NCI-H345 treated with DMSO at 0.1 percent for 48 hours (cell line): ENCODE measurements around the gene GCM1.

Experiments used
- DNase-seq: peaks from one replicate; lab custom pipeline; 2025; ENCODE audit not compliant: unreplicated experiment; lab: John Stamatoyannopoulos, UW

The GCM1 gene

DNA sequence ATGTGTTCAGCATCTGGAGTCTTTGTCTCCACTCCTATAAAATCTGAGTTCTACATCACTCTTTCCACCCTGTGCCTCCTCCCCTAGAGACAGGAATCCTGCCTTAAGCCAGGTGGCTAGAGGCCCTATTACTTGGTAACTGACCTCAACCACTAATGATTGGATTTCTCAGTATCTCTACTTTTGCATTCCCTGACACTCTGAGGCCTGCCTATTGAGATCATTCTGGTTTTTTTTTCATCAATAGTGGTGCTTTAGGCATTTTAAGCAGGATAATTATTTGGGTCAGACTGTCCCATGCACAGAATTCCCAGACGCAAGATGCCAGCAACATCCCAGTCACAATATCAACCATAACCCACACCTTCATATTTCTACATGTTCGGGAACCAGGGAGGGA is 3.9 kb upstream of the GCM1 start:
- DNase-seq, result no peak

- DNase-seq, result no peak
Measured at GRCh38 chr6:53151676-53152075, 3.0 kb upstream of the GCM1 start.

DNA sequence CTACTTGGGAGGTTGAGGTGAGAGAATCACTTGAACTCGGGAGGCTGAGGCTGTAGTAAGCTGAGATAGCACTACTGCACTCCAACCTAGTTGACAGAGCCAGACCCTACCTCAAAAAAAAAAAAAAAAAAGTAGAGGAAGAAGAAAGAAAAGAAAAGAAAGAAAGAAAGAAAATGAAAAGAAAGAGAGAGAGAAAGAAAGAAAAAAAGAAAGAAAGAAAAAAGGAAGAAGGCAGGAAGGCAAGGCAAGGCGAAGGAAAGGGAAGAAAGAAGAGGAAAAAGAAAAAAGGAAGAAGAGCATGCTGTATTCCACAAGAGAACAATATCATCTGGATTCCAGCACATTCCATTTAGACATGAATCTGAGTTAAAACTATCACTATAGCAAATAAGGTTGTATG is 3.8 kb downstream of the GCM1 start:
- no peak for DNase-seq

- DNase-seq, result no peak
Measured at GRCh38 chr6:53143710-53144109, 4.9 kb downstream of the GCM1 start.

DNA sequence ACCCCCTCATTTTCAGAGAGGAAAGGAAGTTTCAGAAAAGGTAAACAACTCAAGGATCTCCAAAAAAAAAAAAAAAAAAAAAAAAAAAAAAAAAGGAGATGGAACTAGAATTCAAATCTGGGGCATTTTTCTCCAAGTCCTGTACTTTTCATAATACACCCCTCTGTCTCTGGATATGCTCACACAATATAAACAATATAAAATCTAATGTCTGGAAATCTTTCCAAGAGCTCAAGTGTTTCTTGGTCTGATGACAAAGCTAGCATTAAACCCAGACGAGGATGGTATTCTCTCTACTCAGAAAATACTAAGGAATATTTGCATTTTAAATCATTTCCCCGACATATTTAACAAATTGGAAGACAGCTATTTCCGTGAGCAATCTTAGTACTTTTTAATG is 5.8 kb downstream of the GCM1 start:
- DNase-seq, result no peak

GRCh38 chr6:53139841-53140413 is 8.7 kb downstream of the GCM1 start:
- DNase-seq, result no peak

GRCh38 chr6:53136000-53136609 is 12.5 kb downstream of the GCM1 start:
- no peak for DNase-seq

DNA sequence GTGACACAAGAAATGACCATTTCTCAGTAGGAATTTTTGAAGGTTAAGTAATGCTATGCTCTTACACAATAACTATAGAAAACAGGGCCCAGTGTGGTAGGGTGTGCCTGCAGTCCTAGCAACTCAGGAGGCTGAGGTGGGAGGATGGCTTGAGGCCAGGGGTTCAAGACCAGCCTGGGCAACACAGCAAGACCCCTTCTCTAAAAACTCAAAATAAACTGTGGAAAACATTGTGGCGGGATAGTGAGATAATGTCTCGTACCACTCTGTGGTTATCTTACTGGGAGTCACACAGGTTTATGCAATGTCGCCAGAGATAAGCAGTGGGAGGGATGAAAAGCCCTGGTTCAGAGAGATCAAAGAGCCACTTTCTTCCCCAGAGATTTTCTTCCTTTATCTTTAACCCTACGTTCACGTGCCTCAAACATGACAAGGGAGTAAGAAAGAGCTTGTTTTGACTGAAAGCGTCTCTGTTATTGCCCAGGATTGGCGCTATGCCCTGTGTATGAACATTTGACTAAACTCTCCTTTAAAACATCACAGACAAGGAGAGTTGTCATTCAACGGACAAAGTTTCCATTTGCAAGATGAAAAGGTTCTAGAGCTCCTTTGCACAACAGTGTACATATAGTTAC is 13.9 kb downstream of the GCM1 start:
- no peak for DNase-seq

DNA sequence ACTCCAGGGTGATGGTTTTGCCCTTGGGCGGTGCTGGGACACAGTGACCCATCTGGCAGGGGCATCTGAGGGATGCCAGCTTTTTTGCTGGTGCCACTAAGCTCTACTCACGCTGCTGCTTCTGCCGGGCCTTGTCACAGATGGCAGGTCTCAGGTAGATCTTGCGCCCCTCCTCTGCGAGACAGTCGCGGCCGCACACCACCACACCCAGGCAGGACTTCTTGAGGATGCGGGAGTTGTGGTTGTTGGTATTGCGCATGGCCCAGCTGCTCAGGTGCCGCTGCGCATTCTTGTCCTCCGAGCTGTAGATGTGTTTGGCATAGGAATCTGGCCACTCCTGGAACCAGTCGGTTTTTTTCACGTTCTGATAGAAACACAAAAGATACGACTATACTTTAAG is 14.7 kb downstream of the GCM1 start:
- no peak for DNase-seq

- no peak for DNase-seq
Measured at GRCh38 chr6:53130569-53131290, 17.9 kb downstream of the GCM1 start.

- DNase-seq, result no peak
Measured at GRCh38 chr6:53128842-53129241, 19.8 kb downstream of the GCM1 start.

GRCh38 chr6:53125276-53125675 is 23.4 kb downstream of the GCM1 start:
- no peak for DNase-seq

- DNase-seq, result no peak
Measured at GRCh38 chr6:53124131-53124800, 24.4 kb downstream of the GCM1 start.

DNA sequence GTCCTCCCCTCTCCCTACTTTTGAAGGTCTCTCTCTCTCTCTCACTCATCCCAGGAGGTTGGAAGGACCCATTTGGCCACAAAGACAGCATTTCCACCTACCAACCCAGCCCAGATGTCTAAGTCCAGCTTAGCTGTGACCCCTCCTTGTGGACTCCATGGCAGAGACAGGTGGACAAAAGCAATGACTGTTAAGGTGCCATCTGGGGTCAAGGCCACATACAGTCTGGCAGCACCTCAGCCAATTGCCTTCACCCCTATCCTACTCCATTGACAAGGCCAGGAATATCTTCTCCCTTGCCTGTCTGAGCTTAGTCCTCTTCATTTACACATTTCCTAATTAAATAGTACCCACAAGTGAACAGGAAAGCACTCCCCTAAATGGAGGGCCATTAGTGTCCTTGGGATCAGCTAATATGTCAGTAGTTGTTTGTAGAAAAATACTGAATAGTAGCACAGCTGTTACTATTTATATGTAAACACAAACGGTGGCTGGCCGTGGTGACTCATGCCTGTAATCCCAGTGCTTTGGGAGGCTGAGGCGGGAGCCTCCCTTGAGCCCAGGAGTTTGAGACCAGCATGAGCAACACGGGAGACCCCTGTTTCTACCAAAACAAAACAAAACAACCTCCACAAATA is 28.8 kb downstream of the GCM1 start:
- DNase-seq, result no peak

DNA sequence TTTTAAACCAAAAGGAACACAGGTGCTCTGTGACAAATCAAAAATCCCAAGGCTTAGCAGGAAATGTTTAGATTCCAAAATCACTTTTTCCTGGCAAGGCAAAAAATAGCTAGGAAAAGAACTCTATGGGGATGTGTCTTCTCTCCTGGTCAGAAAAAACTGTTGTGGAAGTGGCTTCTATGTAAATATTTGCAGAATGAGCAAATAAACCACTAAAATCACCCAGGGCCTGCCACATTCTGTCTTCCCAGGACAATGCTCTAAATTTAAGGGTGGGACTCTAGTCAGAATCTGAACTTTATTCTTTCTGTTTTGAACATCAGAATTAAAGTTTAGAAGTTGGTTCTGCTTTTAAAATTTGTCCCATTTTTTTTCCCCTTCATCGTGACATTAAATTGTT is 29.3 kb downstream of the GCM1 start:
- DNase-seq, result no peak

- DNase-seq, result no peak
Measured at GRCh38 chr6:53115741-53116140, 32.9 kb downstream of the GCM1 start.

DNA sequence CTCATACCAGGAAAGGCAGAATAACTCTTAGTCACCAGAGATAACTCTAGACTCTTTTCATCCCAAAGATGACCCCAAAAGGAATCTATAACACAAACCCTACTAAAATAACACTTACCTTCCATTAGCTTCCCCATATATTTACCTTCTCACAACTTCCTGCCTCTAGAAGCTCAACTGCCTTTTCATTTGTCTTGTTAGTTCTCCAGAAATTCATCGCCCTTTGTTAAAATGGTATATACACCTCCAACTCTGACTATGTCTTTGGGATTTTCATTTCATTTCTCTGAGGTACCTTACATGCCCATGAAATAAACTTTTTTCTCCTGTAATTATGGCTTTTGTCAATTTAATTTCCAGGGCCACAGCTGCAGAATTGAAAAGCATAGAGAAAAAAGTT is 33.5 kb downstream of the GCM1 start:
- DNase-seq, result no peak

DNA sequence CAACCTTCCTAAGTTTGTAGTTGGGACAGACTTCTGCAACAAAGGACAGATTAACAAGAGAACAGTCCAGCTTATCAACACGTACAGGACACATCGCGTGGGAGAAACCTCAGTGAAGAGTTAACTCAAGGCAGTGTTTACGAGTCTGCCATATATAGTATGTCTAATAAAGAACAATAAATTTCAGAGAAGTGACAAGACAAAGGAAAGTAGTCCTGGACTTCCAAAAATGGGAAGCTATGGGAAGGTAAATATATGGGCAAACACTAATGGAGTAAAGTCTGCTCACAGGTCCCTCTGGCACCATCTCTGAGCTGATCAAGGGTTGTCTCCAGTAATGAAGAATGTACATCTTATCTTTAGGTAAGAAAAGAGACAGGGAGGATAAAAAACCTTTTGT is 34.9 kb downstream of the GCM1 start:
- no peak for DNase-seq

DNA sequence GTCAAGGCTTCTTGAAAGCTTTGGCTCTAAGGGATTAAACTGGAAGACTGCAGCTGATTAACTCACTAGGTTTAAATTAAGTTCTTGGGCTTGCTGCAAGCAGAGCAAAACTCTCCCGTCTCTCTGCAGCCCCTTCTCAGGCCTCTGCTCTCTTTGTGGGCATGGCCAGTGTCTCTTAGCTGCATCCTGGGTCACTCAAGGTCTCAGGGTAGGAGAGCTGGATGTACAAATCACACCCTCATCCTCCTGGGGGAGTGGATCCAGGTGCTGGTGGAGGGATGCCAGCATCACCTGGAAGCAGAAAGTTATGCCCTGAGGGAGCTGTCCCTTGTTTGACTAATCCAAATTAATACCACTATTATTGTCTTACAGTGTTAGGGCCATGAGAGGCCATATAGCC is 35.8 kb downstream of the GCM1 start:
- DNase-seq, result no peak

DNA sequence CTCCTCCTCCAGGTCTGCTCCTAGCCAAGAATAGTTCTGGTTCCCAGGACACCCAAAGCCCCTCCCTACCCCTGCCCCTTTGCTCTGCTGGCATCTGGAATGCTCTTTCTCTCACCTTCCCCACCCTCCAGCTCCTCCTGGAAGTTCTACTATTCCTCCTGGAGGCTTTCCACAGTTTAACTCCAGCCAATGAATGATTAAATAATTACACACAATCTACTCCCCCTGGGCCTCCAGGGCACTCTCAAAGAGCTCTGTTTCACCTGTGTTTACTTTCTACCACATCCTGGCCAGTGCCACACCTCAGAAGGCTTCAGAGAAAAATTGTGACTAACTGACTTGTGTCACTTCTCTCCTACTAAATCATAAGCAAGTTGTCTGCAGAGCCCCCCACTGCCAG is 36.2 kb downstream of the GCM1 start:
- DNase-seq, result no peak

DNA sequence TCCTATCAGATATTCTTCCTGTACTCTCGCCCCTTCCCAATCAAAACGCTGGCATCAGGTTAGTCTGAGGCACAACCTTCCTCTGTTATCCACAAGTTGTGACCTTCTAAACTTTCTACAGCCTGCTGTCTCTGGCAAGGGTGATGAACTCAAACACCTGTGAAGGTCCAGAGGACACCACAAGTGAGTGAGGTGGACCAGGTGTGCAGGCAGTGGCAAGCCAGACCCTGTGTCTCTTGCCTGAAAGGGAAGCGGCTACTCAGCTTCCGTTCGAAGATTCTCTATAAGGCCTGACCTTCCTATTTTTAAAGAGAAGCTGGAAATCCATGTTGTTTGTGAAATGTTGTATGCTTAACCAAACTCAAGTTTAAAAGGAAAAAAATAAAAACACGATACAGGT is 36.8 kb downstream of the GCM1 start:
- no peak for DNase-seq
